D341Med (cell line): Measurements from ENCODE around the gene SCML1.

ENCODE experiments used
- DNase-seq: peaks from one replicate; pipeline ENCODE4 v3.0.0; 2012; ENCODE audit warnings: low spot score

SCML1 gene, protein sequence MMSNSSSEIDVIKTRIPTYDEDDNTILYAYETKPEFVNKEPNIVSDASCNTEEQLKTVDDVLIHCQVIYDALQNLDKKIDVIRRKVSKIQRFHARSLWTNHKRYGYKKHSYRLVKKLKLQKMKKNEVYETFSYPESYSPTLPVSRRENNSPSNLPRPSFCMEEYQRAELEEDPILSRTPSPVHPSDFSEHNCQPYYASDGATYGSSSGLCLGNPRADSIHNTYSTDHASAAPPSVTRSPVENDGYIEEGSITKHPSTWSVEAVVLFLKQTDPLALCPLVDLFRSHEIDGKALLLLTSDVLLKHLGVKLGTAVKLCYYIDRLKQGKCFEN

DNA sequence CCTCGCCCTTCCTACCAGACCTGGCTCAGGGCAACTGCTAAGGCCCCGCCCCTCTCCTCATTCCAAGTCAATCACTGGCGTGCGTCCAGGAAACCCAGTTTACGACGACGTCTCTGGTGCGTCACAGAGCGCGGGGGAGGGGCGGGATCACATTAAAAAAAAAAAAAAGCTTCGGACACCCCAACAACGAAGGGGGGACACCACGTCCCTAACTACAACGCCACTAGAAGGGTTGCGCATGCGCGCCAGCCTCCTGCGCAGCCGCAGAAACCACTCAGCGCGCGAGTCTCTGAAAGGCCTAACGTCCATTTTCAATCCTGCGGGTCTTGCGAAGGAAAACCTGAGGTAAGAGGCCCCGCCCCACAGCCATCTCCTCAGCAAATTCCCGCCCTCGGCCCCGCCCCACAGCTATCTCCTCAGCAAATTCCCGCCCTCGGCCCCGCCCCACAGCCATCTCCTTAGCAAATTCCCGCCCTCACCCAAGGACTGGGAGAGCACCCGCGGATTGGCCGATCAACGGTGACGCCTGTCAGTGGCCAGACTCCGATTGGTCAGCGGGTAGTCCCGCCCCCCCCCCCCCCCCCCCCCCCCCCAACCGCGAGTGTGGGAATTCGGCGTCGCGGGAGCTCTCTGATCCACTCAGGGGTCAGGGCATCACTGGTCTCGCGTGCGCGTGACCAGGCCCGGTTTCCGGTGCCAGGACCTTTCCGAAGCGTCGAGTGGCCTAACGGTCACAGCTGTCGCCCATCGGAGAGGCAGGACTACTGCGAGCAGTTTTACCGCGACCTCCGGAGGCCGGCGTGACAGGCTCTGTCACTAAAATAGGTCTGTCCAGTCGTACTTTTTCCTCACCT is at the start of gene SCML1:
Gene SCML1 (plus strand): TSS at position 638 of the 854 bp plus-strand sequence. CDS start 6,694 bp downstream, outside the sequence.
- peak; percentile 85 for DNase-seq

DNA sequence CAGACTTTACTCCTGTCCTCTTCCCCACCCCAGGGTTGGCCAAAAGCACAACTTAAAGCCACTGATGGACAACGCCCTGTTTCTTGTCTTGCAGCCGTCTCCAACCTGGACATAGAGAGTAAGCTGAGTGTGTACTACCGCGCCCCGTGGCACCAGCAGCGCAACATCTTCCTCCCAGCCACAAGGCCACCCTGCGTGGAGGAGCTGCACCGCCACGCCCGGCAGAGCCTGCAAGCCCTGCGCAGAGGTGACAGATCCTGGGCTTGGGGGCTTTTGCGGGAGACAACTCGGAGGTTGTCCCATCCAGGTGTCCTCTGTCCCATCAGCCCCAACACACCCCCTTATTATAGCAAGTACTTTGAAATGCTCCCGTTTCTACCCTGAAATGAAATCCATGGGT is 49.6 kb upstream of the SCML1 start:
- no peak for DNase-seq

DNA sequence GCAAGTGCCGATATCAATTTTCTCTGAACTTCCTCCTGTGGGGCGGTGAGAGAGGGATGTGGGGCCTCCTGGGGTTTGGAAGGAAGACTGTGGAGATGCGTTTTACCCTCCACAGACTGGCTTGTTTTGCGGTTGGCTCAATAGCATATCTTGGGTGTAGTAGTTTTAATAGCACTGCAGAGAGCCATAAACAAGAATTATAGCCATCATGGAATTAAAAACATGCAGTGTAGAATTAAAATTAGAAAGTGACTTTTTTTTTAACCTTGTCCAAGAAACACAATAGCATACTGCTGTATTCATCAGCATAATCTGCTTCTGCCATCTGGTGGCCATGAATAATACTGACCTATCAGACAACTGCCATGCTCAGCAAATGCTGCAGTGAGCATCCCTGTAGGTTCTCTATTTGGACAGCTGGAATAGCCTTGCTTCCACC is 47.3 kb upstream of the SCML1 start:
- peak; percentile 47 for DNase-seq

DNA sequence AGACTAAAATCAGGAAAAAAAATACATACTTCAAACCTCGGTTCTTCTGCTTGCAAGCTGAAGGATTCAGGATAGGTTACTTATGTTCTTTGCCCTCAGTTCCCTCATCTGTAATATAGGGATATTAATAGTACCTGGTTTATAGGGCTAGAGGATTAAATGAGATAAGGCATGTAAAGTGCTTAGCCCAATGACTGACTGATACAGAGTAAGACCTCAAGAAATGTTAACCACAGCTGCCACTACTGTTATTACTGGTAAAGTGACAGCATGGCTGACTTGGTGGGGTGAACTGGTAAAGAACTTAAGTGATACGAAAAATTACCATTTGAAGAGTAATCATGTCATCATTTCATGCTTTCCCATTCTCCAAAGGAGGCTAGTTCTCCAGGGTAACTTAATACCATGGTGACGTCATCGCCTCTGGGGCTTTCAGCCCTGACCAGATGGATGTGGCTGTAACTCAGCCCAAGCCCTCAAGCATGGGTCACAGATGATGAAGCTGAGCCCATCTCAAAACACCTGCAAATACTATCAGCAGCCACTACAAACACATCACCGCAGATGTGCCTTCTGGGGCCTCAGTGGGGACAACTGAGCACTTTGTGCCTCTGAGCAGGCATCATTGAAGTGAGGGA is 44.5 kb upstream of the SCML1 start:
- no peak for DNase-seq

DNA sequence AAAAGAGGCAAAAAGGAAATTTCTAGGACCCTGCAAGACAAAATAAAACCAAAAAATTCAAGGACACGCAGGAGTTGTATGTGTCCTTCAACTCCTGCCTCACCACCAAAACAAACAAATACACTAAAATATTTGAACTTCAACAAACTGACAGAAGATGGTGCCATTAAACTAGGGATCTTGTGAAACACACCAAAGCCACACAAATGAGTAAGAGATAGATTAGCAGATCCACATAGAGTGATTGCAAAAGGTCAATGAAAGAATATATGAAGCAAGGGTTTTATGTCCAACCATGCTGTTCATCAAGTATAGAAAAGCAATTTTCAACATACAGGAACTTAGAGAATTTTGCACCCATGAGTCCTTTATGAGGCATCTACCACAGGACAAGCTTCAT is 40.1 kb upstream of the SCML1 start:
- DNase-seq = no peak

DNA sequence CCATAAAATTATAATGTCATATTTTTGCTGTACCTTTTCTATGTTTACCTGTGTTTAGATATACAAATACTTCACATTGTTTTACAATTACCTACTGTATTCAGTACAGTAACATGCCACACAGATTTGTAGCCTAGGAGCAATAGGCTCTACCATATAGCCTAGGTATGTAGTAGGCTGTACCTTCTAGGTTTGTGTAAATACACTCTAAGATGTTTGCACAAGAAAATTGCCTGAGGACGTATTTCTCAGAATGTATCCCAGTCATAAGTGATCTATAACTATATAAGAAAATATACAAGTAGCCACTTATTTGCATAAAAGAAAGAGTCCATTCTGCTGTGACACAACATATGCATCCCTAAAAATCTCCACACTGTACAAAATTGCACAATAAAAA is 36.3 kb upstream of the SCML1 start:
- no peak for DNase-seq

DNA sequence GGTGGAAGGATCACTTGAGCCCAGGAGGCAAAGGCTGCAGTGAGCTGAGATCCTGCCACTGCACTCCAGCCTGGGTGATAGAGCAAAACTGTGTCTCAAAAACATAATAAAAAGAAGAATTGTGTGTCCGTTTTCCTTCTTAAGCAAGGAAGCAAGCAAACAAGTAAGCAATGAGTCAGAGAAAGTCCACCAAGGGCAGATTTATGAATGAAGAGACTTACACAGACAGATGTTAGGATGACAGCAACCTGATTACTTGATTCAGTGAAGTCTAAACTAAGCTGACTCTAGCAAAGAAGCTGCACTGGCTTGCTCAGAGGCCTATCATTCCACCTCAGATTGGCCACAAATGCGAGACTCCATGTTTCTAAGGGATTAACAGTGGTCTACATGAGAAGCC is 34.1 kb upstream of the SCML1 start:
- no peak for DNase-seq

DNA sequence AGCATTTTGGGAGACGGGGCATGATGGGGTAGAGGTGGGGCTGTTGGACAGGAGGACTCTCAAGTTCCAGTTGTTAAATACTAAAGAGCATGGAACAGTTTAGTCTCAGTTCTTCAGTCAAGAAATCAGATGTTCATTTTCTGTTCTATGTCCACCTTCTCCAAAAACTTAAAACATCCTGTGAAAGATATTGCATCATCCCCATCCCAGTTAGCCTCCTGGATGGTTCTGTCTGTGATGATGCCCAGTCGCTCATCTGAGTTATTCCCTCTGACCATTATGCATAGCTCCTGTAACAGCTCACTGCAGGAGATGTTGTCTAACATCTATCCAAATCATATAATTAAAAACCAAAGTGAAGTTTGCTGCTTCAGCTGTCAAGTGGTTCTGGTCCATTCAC is 32.1 kb upstream of the SCML1 start:
- no peak for DNase-seq

DNA sequence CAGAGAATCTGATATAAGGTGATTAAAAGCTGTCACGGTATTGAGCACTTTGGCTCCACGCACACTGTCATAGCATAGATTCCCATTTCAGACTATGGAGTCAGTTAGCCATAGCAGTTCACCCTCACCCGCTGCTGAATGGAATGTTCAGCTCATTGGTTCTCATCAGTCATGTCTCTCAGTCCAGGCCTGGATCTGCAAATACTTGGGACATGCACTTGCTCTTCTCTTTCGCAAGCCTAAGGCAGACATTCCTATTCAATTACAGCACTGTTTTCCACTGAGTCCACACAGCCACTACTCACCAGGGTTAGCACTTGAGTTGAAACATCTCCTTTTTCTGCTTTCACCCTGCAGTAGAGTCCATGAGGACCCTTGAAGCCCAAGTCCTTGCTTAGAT is 30.6 kb upstream of the SCML1 start:
- DNase-seq = no peak

DNA sequence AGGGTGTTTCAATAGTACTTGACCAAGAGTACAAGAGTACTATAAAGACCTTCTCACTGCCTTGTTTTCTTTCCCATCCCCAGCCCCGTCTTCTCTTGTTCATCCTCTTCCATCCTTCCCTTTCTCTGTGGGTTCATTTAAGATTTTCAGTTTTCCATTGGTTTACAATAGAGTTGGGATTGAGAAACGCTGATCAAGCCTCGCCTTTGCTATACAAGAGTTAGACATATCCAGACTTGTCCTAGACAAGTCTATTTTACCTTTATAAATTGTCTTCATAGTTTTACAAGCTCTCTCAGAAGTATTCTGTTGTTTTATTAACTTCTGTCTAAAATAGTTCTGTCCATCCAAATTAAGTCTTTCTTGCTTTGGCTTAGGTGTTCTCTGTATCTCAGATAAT is 29.6 kb upstream of the SCML1 start:
- no peak for DNase-seq

DNA sequence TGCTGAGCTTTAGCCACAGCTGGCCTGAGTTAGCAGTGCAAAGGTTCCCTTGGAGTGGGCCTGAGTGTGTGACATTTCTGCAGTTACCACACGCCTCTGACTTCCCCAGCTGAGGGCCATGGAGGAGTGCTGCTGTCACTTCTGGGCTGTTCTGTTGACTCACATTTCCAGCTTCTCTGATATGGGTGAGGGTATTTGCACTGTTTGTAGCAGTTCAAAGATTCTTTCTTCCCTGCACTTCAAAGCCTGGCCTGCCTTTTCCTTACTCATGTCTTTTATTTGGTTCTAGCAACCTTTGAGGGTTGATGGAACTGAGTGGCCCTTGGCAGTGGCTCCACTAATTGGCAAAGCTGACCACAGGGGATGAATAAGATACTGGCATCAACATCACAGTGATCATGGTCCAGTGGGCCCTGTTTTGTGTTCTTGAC is 26.4 kb upstream of the SCML1 start:
- DNase-seq = no peak

DNA sequence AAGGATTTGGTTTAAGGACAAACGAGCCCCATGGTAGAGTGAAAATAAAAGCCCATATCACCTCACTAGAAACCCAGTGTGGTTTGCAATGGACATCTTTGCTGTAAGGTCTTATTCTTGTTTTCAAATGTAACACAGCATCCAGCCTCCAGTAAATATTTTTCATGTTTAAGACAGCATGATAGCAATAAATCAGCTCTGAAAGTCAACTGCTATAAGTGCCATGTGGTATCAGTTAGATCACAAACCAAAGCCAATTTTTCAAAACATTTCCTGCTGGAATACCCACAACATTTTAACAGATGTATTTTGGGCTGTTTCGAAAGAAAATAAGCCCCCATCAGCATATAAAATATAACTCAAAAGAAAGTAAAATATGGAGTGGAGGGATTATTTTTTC is 24.0 kb upstream of the SCML1 start:
- DNase-seq = no peak

DNA sequence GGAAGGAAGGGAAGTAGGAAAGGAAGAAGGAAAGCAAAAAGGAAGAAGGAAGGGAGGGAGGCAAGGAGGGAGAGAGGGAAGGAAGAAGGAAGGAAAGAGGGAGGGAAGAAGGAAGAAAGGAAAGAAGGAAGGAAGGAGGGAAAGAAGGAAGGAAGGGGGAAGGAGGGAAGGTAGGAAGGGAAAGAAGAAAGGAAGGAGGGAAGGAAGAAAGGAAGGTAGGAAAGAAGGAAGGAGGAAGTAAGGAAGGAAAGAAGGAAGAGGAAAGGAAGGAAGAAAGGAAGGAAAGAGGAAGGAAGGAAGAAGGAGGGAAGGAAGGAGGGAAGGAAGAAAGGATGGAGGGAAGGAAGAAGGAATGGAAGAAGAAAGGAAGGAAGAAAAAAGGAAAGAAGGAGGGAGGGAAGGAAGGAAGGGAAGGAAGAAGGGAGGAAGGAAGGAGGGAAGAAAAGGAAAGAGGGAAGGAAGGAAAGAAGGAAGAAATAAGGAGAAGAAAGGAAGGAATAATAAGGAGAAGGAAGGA is 18.6 kb upstream of the SCML1 start:
- no peak for DNase-seq

DNA sequence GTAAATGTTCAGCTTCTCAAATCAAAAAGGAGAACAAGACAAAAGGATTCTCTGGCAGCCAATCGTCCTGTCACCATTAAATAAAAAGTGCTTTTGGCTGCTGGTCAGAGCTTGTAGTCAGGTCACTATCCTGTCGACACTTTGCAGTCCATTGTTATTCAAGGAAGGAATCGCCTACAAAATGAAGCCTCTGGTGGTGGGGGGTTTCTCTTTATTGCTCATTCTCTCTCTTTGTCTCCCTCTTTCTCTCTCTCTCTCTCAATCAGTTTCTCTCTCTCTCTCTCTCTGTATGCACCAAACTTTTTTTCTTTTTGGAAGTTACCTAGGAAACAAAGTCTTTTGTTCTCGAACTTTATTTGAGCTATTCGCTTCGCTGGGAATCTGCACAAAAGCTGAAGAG is 17.6 kb upstream of the SCML1 start:
- no peak for DNase-seq

DNA sequence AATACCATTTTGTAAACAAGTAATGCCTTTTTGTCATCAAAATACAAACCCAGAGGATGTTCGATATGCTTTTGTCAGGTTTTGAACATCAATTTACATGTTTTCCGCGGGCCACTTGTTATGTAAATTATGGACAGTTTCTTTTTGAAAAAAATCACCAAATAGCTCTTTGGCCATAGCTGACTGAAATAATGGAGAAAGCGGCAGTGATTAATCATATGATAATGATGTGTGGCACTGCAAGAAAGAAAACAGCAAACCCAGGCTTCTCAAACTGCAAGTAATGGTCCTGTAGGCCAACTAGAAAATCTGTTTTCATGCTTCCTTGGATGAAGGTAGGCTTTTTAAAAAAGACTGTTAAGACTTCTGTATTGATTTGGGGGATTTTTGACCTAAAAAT is 15.6 kb upstream of the SCML1 start:
- DNase-seq = no peak

DNA sequence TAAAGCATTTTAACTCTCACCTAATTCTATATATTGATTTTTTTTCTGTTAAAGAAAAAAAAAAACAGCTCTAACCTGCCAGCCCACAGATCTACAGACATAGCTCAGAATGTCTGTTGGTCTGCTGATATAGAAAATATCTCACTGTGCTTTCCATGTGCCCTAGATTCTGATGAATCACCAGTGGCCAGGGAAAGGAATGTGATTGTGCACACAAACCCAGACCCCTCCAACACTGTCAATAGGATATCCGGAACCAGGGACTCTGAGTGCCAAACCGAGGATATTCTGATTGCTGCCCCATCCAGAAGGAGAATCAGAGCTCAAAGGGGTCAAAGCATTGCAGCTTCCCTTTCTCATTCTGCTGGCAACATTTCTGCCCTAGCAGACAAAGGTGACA is 12.1 kb upstream of the SCML1 start:
- DNase-seq = no peak

DNA sequence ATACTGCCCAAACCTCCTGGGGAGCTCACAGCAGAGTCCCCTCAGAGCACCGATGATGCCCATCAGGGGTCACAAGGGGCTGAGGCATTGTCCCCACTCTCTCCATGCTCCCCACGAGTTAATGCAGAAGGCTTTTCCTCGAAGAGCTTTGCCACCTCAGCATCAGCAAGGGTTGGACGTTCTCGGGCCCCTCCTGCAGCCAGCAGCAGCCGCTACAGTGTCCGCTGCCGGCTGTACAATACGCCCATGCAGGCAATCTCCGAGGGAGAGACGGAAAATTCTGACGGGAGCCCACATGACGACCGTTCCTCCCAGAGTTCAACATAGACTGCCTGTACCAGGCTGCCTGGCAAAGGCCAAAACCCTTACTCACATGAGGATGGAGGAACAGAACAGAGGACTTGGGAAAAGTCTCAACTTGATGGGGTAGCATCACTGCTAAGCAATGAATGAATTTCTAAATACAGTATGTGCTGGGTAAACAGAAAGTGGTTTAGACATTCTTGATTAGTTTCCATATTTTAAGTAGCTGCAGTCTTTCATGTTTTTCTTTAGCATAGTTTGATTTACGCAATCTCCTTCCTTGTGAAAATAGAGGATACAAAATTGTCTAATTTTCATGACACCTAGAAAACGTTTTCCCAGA is 5.0 kb upstream of the SCML1 start:
- no peak for DNase-seq

DNA sequence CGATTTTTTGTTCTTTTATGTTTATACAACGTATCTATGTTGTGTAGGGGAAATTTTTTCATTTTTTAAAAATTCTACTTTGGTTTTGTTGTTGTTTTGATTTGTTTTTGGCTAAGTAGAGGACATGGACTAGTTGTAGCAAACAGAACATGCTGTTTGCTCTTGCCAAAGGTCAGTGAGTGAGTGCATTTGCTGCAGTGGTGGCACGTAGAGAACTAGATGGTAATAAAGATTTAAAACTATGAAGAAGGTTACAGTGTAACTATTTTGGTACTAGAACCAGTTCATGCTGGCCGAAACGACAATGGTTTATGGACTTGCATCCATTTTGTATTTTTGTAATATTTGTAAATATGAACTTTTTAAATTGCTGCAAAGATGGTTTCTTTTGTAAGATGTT is 1.9 kb upstream of the SCML1 start:
- no peak for DNase-seq

DNA sequence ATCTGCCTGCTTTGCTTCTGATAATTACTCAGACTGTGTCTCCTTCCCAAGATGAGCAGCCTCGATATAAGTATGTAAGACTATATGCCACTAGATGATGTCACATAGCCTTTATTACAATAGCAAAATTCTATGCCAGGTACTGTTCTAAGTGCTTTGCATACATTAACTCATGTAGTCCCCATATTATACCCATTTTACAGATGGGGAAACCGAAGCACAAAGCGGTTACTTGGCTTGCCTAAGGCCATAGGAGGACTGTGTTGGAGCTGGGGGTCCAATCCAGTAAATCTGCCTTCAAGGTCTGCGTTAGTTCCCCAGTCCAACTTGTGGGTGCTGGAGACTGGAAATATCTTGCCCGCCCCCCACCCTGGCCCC is 826 bp upstream of the SCML1 start:
- DNase-seq = no peak

DNA sequence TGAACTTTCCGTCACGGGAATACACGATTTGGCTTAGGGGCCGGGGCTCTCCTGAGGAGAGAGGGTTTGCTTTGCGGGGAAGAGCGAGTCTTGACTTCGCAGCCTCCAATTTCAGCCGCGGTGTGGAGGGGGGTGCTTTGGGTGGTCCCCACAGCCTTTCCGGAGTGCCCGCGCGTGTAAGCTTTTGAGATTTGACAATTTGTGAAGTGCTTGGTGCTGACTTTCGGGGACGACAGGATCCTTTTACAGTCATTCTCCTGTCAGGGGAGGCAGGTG is 355 bp downstream of the SCML1 start:
- DNase-seq = peak; percentile 25

DNA sequence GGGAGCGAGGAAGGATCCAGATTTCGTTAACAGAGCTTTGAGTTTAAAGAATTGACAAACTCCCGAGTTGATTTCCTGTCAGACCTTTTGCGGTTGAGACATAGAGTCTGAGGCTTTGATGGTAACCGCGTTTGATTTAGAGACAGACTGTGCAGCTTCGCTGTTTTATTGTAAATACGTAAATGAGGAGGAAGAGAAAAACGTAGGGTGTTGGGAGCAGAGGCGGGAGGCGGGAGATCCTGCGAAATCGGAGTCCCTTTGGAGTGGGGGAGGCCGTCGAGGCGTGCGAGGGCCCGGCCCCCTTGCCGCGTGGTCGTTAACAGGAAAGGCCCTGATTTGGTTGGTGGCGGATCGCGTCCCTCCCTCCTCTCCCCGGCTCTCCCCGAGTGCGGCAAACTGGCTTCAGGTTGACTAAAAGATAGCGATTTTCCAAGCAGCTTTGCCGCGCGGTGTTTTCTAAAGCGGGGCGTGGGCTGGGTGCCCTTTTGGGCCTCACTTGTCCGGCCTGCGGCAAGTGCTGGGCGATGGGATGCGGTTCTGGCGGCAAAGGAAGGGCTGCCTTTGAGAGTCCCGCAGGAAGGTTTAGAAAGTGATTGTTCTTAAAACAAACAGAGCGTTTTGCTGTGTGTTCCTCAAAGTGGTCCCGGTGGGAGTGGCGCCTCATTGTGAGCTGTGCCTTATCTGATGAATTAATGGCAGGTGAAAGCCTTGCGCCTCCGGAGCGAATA is 857 bp downstream of the SCML1 start:
- peak; percentile 33 for DNase-seq
